HG03066 (cell line): ENCODE results near the gene APMAP.

Experiments
- ATAC-seq: cut with Tn5 transposase; IDR thresholded peaks from one replicate; pipeline ENCODE4 v1.9.1; 2021; ENCODE audit warnings: low read depth; ENCODE audit not compliant: unreplicated experiment

Gene APMAP

DNA sequence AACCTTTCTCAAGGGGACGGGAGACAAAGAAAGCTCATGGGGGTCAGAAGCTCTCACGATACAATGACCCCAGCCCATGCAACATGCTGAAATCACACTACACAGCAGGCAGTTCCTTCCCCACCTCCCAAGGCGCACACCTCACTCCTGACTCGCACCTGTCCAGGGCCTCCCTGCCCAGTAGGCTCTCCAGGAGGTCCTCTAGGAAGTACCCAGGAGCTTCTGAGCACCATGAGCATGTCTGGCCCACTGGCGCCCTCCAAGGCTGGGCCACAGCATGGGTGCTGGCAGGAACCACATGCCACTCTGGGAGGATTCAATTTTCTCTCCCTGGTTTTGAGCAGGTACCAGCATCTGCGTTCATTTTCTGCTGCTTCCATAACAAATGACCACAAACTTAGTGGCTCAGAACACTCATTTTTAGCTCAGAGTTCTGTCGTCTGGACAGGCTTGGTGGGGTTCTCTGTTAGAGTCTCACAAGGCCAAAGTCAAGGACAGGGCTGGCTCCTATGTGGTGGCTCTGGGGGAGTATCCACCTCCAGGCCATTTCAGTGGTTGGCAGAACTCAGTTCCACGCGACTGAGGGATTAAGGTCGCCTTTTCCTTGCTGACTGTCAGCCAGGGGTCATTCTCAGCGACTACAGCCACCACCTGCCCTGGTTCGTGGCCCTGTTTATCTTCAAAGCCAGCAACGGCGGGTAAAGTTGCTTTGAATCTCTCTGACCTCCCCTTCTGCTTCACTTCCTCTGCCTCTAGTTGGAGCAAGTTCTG, 32.7 kb upstream of the APMAP start:
- ATAC-seq: no peak

DNA sequence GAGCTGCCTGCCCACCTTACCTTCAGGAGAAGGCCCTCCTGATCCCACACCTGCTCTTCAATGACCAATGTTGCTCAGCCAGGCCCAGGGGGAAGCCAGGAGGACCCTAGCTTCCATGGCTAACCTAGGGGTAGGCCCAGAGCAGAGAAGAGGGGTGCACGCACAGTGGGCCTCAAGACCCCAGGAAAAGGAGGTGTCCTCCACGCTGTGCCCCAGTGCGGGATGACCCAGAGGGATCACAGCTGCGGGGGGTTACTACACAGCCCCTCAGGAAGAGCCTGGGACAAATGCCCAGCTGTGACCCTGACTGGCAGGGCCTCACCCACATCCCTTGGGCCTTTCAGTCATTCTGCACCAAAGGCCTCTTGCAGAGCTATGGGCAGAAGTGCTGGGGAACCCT, 31.6 kb upstream of the APMAP start:
- ATAC-seq: no peak

DNA sequence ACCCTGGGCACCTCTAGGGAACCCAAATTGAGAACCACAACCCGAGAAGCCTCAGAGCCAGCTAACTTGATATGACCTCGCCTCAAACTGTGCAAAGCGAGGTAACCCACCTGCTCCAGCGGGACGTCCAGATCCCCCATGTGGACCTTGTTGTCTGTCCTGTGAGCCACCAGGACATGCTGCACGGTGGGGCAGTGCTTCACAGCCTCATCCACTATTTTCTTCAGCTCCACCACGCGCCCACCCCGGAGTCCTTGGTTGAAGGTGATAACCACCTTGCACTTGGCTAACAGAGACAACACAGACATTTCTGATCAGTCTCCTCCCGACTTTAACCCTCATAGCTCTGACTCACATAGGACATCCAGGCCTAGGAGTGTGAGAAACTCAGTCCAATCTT, 30.8 kb upstream of the APMAP start:
- no peak for ATAC-seq

GRCh38 chr20:25022680-25023079, 30.1 kb upstream of the APMAP start:
- ATAC-seq: no peak

GRCh38 chr20:25021336-25021735, 28.8 kb upstream of the APMAP start:
- ATAC-seq: no peak

DNA sequence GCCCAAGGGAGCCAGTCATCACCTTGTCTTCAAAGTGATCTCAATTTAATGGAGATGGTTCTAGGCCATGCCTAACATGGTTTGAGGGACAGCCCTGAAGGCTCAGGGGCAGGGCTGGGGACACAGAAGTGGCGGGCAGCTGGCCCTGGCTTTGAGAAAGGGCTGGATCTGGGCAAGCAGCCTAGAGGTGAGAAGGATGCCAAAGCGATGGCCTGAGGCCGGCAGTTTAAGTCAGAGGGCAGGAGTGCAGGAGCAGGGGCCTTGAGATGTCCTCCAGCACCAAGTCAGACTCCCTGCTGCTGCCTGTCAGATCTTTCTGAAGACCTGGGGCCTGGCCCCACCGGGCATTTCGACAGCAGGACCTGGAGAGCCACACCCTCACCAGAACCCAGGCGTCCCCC, 28.4 kb upstream of the APMAP start:
- ATAC-seq: no peak

DNA sequence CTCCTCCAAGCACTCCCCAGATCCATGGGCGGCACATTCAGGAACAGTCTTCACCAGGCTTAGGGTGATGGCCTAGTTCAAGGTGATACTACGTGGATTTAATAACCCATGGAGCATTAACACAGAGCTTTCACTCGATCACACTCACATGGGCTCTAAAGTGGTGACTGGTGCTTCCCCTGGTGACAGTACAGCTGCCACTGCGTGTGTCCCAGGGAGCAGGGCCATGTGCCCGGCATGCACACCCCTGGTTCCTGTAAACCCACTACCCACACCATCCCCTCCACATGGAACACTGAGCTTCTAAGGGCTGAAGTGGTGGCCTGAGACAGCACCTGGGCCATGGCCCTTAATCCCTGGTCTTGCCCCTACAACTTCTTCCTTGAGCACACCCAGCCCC, 27.8 kb upstream of the APMAP start:
- ATAC-seq: no peak

DNA sequence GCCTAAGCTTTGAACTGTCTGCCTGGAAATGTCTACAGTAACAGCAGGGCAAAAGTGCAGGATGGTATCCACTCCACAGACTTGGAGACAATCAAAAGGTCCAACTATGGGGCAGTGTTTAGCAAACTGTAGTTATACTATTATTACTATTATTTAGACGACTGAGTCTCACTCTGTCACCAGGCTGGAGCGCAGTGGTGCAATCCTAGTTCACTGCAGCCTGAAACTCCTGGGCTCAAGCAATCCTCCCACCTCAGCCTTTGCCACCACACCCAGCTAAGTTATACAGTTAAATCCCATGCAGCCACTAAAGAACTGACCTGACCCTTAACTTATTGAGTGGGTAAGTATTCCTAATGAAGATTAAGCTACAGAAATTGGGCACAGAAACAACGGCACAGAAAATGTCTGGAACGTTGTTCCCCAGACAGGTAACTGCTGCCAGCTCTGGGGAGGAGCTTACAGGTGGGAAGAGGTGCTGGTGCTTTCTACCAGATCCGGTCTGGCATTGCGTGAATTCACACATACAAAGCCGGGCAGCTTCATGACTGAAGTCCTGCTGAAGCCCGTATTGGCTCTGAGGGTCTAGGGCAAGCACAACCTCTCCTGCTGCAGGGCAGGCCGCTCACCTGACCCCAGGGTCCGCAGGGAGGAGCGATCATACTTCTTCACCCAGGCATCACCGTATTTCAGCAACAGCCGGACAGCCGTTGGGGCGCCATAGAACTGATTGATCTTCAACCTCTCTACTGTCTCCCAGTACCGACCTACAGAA, 27.0 kb upstream of the APMAP start:
- ATAC-seq: no peak

DNA sequence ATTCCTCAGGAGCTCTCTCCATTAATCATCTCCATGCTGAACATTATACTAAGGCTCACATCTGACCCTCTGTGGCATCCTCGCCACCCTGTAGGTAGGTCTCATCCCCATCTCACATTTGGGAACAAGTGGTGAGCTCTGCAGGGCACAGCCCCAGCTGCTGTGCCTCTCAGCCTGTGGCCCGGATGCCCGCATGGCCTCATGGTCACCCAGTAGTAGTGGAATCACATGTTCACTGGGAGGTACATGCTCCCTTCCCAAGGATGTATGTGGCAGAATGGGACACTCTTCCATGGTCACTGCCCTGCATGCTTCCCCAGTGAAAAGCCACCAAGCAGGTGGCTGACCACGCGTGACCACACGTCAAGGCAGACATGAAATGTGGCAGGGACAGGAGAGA, 26.3 kb upstream of the APMAP start:
- no peak for ATAC-seq

GRCh38 chr20:25018425-25018824, 25.9 kb upstream of the APMAP start:
- no peak for ATAC-seq

- ATAC-seq: no peak
Measured at GRCh38 chr20:25017257-25017803, 24.8 kb upstream of the APMAP start.

DNA sequence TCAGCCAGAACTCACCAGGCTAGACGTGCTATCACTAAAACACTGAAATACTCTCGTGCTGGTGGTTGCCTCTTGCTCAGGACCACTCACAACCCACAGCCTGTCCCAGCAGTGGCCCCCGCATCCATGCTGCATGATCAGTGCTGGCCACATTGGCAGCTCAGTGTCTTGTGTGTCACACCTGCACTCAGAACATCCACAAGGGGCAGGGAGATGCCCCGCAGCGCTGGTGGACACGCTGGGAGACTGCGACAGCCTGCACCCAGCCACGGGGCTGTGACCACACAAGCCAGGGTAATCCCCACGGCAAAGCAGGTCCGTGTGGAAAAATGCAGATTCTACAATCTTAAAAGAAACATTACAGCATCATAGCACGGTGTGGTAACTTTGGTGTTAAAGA, 23.9 kb upstream of the APMAP start:
- no peak for ATAC-seq

- no peak for ATAC-seq
Measured at GRCh38 chr20:25015986-25016385, 23.4 kb upstream of the APMAP start.

DNA sequence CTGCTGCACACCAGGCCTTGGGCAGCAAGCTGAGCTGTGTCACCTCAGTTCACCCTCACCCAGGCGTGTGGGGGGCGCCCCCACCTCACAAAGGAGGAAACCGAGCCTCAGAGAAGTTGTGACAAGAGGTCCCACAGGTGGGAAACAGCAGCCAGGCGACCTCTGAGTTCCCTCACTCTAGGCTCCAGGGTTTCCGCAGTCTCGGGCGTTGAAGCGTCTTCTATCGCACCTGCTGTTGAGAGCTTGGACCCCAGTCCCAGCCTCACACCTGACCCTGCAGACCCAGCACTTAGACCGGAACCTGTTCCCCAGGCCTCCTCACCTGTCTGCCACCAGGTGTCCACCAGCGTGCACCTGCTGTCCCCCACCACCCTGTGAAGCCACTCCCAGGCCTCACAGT, 22.3 kb upstream of the APMAP start:
- no peak for ATAC-seq

DNA sequence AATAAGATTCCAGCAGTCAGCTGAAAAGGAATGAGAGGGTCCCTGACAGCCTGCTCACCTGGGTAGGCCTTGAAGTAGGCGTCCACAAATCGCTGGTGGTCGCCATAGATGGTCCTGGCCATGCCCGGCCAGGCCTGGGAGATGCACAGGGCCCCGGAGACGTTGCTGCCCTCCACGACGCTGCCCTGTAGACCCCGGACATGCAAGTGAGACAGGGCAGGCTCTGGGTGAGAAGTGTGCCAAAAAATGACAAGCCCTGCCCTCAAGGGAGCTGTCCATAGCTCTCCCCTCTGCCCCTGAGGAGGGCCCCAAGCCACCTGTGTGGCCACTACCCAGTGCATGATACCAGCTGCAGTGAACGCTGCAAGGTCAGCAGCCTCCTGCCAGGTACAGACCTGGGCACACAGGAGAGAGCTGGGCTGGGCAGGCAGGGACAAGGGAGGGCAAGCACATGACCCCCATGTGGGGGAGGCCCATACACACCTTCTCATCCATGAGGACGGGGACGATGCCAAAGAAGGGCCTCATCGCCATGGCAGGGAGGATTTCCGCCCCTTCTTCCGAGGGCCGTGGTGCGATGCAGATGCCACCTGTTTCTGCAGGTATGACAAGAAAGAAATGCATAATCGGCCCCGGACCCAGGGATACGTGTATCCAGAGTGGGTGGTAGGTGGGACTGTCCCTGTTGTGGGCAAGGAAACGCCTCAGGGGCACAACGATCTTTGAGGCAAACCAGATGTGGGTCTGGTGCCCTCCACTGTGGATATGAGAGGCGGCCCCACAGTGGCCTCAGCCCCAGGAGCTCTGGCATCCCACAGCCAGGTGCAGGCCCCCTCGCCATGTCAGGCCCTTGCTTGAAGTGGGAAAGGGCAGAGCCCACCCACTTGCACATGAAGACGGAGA, 21.2 kb upstream of the APMAP start:
- ATAC-seq: no peak

DNA sequence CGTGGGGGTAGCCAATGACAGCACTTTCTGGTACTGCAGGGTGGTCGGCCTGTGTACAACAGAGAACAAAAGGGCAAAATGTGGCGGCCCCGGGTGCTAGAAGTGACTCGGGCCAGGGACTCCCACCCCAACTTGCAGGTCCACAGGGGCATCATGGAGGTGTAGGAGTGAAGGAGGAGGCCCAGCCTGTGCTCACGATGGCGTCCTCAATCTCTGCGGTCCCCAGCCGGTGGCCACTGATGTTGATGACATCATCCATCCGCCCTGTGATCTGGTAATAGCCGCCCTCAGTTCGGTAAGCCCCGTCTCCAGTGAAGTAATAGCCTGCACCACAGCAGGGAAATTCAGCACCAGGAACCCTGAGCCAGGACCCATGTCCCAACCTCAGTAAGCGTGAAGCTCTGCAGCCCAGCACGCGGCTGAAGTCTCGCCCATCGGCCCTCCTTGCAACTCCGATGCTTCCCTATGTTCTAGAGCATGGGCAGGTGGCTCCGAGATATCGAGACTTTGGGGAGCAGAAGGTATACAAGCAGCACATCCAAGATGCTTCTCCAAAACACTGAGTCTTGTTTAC, 20.2 kb upstream of the APMAP start:
- ATAC-seq: no peak

- ATAC-seq: no peak
Measured at GRCh38 chr20:25011831-25012241, 19.3 kb upstream of the APMAP start.

DNA sequence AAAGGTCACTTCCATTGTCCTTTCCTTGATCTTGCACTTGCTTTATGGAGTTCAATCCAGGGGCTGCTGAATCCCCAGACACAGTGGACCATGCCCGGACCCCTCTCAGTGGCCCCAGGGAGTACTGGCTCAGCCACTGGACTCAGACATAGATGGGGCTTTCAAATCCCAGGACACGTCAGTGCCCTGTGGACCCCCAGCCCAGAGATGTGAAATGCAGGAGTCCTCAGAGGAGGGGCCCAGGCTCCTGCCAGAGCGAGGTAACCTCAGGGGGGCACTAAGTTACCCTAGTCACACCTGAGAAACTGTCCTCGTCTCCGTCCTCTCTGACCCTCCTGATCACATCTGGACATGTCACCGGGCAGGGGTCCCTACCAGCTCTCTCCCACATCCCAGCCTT, 18.7 kb upstream of the APMAP start:
- ATAC-seq: no peak

DNA sequence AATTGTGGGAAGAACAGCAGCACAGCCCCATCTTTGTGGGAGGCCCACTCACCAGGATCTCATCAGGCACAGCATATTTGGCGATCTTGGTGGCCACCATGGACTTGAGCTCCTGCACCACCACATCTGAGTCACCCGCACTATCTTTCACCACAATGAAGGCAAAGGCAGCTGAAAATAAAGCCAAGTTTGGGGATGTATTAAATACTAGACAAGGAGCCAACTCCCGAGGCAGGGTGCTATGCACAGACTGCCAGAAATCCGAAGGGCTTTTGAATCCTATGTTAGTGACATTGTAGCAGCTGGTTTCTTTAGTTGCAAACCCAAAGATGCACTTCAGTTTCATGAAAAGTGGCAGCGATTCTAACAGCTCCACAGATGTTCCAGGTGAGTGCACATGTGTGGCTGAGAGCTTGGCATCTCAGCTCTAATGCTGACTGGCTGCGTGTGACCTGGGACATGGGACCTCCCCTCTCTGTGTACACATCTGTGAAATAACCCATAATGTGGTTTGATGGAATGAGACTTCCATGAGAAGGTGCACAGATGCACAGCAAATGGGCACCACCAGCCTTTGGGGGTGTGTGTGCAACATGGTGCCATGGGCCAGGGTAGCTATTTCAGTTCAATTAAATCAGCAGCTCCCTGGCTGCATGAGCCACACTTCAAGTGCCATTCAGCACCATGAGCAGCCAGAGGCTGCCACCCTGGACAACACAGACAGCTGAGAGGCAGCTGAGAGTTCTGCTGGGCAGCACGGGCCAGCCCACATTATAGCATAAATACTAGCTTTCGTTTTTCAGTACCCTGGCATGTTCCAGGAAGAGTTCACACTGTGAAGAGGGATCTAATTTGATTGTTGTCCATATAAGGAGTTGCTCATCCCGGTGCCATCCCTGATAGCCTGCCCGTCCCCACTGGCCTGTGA, 16.9 kb upstream of the APMAP start:
- no peak for ATAC-seq
